ENCODE data around the gene PLCG2.

Gene PLCG2

GRCh38 chr16:81813648-81814047 lies 34.6 kb downstream of the PLCG2 start:
- DNase-seq (ENCODE audit: extremely low read depth, low read depth), result no peak
- no peak overlapping the region for H3K4me3 ChIP-seq (replicated peaks; ENCODE audit: low read depth, low read length)
- TF ChIP-seq CTCF (IDR thresholded peaks at IDR 0.05; ENCODE audit: low read depth, low read length, missing control alignments), result no peak

- TF ChIP-seq CTCF (IDR thresholded peaks at IDR 0.05; ENCODE audit: low read depth, low read length, missing control alignments), result no peak
- DNase-seq (ENCODE audit: extremely low read depth, low read depth), result no peak
- no peak overlapping the region for H3K4me3 ChIP-seq (replicated peaks; ENCODE audit: low read depth, low read length)
Observed at GRCh38 chr16:81814751-81815428, 35.8 kb downstream of the PLCG2 start.

- no peak overlapping the region for H3K4me3 ChIP-seq (replicated peaks; ENCODE audit: low read depth, low read length)
- TF ChIP-seq CTCF (IDR thresholded peaks at IDR 0.05; ENCODE audit: low read depth, low read length, missing control alignments), result no peak
- DNase-seq (ENCODE audit: extremely low read depth, low read depth), result no peak
Observed at GRCh38 chr16:81815429-81815766, 36.3 kb downstream of the PLCG2 start.

GRCh38 chr16:81816351-81816750 lies 37.3 kb downstream of the PLCG2 start:
- no peak for DNase-seq (ENCODE audit: extremely low read depth, low read depth)
- TF ChIP-seq CTCF (IDR thresholded peaks at IDR 0.05; ENCODE audit: low read depth, low read length, missing control alignments), result no peak
- H3K4me3 ChIP-seq (replicated peaks; ENCODE audit: low read depth, low read length), result no peak overlapping the region

- TF ChIP-seq CTCF (IDR thresholded peaks at IDR 0.05; ENCODE audit: low read depth, low read length, missing control alignments), result no peak
- no peak for DNase-seq (ENCODE audit: extremely low read depth, low read depth)
- no peak overlapping the region for H3K4me3 ChIP-seq (replicated peaks; ENCODE audit: low read depth, low read length)
Observed at GRCh38 chr16:81816793-81817210, 37.7 kb downstream of the PLCG2 start.

- DNase-seq (ENCODE audit: extremely low read depth, low read depth), result no peak
- H3K4me3 ChIP-seq (replicated peaks; ENCODE audit: low read depth, low read length), result no peak overlapping the region
- no peak for TF ChIP-seq CTCF (IDR thresholded peaks at IDR 0.05; ENCODE audit: low read depth, low read length, missing control alignments)
Observed at GRCh38 chr16:81817296-81817695, 38.2 kb downstream of the PLCG2 start.

All from HFF-Myc (cell line).